Measurements from ENCODE around the gene VPS26A. TPM values are rescaled to one million over a fixed set of nuclear protein-coding genes. Genes with fewer than 3 reads are reported as not detected.
"Not testable (repeated sequence)": the region's sequence is repeated elsewhere in the genome, so short reads cannot be mapped to it uniquely, and the experiment has no call there.

VPS26A gene
- total RNA-seq, 1 donor from 2014 or later: 57.5 TPM

DNA sequence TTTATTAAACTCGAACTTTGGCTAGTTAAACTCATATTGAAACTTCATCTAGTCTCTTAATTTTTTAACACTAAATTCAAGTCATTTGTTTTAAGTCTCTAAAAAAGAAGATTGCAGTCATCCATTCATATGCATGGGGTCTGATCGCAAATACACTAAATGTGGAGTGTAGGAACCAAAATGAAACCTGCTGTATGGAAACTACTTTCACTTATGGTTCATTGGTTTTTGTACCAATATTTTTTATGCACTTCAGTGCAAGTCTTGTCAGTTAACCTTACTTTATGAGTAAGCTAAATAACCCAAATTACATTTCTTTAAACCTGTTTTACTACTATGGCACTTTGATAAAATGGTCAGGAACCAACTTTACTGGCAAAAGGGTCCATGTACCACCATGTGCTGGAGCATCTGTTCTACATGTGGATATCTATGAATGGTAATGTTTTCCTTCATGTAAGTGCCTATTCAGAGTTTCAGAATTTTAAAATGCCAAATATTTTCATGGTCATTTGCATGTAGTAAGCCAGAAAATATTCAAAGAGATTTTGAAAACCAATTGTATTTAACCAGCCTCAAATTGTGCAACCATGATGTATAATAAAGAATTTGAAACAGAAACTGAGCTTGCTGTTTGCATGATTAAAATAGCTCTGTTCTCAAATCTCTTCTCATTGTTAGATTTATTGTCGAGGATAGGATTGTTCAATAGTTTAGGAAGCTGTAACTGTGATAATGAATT is 48.4 kb downstream of the VPS26A start:
- DNase-seq (ENCODE audit: low spot score in 2 of 2): no peak
- FAIRE-seq: no peak

DNA sequence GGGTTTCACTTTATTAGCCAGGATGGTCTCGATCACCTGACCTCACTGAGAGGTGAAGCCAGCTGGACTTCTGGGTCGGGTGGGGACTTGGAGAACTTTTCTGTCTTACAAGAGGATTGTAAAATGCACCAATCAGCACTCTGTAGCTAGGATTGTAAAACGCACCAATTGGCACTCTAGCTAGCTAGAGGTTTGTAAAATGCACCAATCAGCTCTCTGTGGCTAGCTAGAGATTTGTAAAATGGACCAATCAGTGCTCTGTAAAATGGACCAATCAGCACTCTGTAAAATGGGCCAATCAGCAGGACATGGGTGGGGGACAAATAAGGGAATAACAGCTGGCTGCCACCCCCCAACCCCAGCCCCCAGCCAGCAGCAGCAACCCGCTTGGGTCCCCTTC is 51.3 kb downstream of the VPS26A start:
- DNase-seq (ENCODE audit: low spot score in 2 of 2); FAIRE-seq: not testable (repeated sequence)

DNA sequence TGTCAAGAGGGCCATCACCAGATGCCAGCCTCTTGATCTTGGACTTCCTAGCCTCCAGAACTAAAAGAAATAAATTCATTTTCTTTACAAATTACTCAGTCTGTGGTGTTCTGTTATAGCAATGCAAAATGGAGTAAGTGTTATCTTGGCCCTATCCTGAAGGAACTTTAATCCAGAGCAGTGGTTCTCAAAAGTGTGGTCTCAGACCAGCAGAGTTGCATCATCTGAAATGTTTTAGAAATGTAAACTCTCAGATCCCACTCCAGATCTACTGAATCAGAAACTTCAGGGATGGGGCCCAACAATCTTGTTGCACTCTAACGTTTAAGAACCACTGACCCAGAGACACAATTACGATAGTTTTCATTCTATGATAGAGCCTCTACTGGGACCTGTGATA is 52.8 kb downstream of the VPS26A start:
- FAIRE-seq (no peak), DNase-seq (ENCODE audit: low spot score in 2 of 2) (no peak)

DNA sequence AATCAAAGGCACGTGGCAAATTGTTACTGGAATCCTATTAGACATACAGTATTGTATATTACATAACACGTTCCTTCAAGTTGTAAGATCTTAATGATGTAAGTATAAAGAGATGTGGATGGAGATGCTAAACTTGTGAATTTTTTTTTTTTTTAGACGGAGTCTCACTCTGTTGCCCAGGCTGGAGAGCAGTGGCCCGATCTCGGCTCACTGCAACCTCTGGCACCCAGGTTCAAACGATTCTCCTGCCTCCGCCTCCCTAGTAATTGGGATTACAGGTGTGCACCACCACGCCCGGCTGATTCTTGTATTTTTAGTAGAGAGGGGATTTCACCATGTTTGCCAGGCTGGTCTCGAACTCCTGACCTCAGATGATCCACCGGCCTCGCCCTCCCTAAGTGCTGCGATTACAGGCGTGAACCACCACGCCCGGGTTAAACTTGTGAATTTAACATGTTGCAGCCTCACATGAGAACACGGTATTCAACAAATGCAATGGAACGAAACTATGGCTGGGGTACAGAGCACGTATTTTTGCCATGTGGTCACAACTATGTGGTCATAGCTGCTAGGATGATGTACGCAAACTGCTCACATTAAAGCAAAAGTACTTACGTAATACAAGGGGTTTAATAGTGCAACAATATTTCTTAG is 55.2 kb downstream of the VPS26A start:
- FAIRE-seq (no peak), DNase-seq (ENCODE audit: low spot score in 2 of 2) (peak in 1 of 2 donors; percentile 6)

DNA sequence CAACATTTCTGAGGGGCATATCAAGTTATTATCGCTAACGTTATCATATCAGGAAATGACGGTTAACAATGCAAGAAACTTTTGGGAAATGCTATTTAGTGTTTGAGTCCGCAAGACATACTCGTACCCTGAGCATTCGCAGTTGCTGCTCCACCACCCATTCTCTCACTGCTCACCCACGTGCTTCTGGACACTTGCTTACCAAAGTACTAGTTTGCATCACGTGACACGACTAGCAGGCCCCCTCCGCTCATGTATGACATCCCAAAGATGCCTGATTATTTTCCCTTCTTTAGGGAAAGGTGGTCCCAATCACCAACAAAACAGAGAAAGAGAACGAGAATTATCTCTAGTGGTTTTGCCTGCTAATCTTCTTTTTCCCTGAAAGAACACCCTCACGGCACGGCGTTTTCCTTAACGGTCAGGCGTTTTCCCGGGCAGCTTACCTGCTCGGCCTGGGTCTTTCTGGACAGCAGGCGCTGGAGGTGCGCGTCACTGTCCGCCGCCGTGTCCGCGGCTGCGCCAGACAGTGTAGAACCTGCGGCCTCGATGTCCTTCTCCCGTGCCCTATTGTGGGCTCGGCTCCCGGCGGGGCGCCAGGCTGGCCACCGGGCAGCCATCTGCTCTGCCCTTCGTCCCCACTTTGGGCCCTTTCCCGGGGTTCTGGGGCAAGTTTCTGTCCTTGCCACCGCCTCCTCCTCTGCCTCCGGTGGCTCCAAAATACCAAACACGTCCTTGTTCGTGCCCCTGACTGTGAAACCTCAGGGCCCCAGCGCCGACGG is 56.0 kb downstream of the VPS26A start, which contains the start of gene SUPV3L1:
Gene SUPV3L1, plus strand, starts transcription at position 492 of the 782 bp plus-strand sequence. Its CDS starts 58 bp downstream, at position 550.
- FAIRE-seq (no peak), DNase-seq (ENCODE audit: low spot score in 2 of 2) (peak; percentile 85 to 88)

DNA sequence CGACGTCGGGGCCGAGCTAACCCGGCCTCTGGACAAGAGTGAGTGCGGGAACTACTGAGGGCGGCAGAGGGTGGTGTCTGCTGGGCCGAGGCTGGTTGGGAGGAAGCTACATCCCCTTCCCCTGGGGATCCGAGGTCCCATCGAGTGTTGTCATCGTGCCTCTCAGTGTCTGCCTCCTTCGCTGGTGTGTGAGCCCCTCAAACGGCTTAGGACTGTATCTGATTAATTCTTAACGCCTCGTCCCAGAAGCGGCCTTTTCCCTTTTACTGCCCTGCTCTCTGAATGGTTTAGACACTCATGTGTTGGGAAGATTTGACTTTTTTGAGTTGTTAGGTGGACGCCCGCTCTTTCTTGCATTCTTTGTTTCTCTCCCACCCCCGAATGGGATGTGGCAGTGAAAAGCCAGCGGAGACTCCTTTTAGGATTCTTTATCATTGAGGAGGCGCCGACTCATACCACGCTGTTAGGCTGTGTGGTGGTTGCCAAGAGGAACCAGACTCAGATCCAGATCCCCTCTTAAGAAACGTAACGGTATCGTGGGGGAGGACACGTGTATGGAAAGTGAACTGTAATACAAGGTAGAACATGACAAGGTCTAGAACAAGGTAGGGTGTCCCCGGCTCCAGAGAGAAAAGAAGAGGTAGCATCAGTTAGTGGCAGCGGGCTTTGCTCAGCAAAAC is 56.7 kb downstream of the VPS26A start:
- FAIRE-seq (no peak), DNase-seq (ENCODE audit: low spot score in 2 of 2) (no peak)

DNA sequence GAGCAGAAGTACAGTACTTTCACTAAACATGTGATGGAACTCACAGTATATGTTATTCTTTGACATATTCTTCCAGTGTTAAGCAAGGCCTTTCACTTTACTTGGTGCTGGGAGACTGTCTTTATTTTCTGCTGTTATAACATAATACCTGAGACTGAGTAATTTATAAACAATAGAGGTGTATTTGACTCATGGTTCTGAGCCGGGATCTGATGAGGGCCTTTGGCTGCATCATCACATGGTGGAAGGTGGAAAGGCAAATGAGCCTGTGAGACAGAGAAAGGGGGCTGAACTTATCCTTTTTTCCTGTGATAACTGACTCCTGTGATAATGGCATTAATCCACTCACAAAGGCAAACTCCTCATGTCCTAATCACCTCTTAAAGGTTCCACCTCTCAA is 57.5 kb downstream of the VPS26A start:
- DNase-seq (ENCODE audit: low spot score in 2 of 2) (no peak), FAIRE-seq (no peak)

DNA sequence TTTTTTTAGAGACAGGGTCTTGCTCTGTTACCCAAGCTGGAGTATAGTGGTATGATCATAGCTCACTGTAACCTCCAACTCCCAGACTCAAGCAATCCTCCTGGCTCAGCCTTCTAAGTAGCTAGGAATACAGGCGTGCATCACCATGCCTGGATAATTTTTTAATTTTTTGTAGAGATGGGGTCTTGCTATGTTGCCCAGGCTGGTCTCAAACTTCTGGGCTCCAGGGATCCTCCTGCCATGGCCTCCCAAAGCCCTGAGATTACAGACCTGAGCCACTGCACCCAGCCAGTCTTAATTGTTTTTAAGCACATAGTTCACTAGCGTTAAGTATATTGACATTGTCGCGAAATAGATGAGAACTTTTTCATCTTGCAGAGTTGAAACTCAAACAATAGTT is 58.0 kb downstream of the VPS26A start:
- DNase-seq (ENCODE audit: low spot score in 2 of 2) (no peak), FAIRE-seq (no peak)

DNA sequence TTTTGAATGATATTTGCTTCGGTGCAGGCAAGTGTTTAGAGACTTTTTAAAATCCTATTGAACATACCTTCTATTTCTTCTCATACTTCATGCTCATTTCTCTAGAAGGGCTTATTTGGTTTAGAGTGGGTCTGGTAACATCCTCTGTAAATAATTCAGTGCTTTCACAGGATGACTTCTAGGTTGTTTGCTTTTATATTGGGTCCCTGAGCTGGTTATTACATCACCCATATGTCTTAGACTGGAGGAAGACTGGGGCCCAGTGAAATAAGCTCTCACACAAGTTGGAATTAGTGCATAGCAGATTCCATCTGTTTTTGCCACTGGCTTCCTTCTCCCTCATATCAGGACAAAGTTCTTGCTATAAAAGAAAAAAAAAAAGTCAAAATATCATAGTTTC is 62.5 kb downstream of the VPS26A start:
- DNase-seq (ENCODE audit: low spot score in 2 of 2) (no peak), FAIRE-seq (no peak)

DNA sequence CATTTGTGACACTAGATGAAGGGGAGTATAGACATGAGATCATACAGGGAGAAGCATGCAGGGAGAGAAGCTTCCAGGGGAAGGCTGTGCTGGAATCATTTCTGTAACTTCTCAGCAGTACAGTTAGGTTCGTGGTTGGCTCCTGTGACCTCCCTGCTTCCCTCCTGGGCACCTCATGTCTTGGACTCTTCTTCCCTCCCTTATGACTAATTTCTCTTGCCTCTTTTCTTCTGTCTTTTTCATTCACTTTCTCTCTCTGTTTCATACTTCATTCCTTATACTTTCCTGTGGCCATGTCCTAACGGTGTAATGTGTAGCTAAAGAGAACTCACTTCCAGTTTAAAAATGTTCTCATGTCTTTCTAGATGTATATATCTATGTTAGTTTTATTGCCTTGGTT is 77.1 kb downstream of the VPS26A start:
- DNase-seq (ENCODE audit: low spot score in 2 of 2) (no peak), FAIRE-seq (no peak)

DNA sequence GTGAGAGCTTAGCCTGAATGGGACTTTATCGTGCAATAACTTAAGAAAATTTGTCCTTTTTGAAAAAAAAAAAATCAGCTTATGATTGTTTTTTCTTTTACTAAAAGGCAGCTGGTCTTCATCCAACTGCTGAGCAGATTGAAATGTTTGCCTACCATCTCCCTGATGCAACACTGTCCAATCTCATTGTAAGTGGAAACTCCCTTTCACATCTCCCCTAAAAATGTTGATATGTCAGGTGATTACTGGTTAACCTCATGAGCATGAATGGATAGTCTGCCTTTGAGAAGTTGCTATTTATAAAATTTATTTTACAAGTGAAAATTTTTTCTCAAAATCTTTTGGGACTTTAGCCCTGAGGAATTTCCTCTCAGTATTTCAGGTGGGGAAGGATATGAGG is 78.4 kb downstream of the VPS26A start:
- FAIRE-seq (no peak), DNase-seq (ENCODE audit: low spot score in 2 of 2) (no peak)

DNA sequence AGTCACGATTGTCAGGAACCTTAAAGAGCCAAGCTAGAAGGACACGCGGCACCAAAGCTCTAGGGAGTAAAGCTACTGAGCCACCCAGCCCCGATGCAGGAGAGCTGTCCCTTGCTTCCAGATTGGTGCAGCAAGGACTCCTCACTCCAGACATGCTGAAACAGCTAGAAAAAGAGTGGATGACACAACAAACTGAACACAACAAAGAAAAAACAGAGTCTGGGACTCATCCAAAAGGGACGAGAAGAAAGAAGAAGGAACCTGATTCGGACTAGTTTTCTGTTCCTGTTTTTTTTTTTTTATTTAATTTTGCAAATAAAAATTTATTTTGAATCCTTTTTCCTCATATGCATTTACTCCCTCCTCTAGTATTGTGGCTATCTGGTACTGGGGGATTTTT is 84.8 kb downstream of the VPS26A start:
- DNase-seq (ENCODE audit: low spot score in 2 of 2) (no peak), FAIRE-seq (no peak)

DNA sequence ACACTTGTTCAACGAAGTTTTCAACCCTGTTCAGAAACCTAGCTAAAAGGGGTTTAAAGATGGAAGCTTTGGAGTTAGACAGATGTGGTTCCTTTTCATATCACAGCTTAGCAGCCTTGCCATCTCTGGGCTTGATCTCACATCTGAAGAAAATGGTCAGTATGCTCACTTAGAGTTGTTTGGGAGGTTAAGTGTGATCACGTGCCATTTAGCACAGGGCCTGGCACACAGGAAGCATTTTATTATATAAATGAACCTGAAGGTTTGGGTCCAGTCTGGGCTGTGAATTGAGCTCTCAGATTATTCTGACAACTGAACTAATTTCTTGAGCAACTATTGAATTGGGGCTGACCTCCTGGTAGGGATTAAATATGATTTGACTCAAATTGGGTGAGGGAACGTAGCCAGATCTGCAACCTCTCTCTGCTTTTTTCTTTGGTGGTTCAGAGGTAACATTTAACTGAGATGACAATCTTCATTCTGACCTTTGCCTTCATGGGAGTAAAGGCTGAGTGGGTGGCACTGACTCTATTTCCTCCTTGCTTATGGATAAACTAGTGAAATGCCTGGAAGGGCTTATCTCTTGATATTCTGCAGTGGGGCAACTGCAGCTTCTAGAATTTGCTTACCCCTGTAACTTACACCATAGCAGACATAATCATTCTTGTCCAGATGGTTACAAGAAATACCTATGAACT is 86.0 kb downstream of the VPS26A start:
- DNase-seq (ENCODE audit: low spot score in 2 of 2) (no peak), FAIRE-seq (no peak)

DNA sequence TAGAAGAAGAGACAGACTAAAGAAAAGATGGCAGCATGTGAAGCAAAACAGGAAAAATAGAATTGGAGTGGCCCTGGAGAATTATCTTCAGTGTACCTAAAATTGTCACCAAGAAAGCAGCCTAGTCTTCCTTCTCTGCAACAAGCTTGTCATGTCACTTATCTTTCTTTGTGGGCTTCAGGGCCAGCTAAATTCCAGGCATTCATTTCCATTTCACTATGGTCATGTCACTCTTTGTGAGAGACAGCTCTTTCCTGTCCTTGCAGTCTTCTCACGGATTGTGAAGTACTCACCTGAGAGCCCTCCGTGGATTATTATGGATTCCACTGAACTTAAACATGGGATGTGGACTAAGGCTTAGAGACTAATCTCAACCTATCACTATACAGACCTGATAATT is 87.1 kb downstream of the VPS26A start:
- DNase-seq (ENCODE audit: low spot score in 2 of 2) (no peak), FAIRE-seq (no peak)

DNA sequence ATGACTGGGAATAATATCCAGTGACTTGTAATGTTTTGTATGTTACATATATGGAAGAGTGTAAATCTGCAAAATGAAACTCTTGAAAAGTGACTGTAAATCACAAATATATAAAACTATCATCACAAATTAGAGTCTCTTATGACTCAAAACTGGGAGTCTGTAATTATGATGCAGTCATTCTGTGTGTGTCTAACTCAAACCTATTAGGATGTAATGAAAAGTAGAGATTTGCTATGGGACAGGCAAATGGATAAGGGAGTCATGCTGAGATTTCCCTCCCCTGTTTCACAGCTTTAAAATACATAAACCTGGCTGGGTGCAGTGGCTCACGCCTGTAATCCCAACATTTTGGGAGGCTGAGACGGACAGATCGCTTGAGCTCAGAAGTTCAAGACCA is 87.5 kb downstream of the VPS26A start:
- DNase-seq (ENCODE audit: low spot score in 2 of 2): no peak
- no peak for FAIRE-seq

DNA sequence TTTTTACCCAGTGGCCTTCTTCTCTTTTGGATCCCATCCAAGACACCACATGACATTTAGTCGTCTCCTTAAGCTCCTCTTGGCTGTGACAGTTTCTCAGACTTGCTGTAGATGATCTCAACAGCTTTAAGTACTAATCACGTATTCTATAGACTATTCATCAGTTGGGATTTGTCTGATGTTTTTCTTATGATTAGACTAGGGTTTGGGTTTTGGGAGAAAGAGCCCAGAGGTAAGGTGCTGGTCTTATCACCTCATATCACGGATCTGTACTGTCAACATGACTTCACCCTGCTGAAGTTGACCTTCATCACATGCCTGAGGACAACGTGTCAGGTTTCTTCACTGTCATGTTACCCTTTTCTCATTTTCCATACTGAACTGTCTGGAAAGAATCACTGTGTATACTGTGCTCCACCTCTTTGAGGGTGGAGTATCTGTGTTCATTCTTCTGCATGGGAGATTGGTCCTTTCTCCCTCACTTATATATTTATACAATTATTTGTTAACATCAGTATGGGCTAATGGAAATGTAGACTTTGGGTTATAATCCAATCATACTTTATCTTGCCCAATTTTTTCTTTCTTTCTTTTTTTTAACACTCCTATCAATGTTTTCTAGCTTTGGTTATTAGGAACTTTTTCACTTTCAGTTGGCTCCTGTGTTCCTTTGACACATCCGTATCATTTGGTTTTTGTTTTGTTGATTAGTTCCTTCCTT is 89.8 kb downstream of the VPS26A start:
- FAIRE-seq (no peak), DNase-seq (ENCODE audit: low spot score in 2 of 2) (no peak)

DNA sequence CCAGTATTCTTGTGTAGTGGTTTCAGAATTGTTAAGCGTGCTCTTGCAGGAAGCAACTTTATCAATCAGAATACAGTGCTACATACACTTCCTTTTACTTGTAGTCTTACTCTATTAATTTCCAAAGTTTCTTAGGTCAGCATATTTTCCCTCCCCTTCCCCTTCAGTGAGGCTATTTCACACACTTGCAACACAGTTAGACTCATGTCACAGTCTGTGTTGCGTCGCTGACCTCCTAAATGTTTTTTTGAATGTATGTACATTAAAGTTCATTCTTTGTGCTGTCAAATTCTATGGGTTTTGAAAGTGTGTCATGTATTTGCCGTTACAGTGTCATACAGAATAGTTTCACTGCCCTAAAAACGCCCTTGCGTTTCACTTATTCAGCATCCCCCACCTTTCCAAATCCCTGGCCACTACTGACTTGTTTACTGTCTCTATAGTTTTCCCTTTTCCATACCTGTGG is 90.7 kb downstream of the VPS26A start:
- no peak for FAIRE-seq
- no peak for DNase-seq (ENCODE audit: low spot score in 2 of 2)

DNA sequence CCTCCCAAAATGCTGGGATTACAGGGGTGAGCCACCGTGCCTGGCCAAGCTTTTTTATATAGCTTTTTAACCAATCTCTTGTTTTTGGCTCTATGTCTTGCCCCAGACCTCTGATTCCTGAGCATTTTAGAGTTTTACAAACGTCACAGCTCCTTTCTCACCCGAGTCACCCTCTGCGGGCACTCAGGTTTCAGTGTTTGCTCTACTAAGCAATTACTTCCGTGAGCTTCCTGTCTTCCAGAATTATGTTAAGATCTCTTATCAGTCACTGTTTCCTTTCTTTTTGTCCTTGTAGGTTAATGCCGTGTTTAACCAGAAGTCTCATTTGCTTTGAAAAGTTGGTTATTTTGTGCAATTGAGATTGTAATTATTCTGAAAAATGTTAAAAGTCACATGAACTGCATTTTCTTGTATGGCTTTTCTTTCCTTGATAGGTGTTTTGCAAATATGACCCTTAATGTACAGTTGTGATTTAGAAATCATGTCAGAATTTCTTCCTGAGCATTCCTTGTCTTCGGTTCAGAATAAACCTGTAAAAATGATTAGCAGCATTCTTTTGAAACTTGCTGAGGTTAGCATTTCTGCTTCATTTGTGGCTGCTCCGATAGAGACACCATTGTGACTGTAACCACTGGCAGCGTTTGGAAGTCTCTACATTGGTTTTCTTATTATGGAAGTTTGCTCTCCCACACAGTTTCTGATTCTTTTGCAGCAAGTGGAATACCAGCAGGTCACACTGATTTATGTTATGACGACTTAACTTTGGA is 91.6 kb downstream of the VPS26A start:
- no peak for DNase-seq (ENCODE audit: low spot score in 2 of 2)
- FAIRE-seq: no peak
